ENCODE measurements around the gene TPPP.

DNA sequence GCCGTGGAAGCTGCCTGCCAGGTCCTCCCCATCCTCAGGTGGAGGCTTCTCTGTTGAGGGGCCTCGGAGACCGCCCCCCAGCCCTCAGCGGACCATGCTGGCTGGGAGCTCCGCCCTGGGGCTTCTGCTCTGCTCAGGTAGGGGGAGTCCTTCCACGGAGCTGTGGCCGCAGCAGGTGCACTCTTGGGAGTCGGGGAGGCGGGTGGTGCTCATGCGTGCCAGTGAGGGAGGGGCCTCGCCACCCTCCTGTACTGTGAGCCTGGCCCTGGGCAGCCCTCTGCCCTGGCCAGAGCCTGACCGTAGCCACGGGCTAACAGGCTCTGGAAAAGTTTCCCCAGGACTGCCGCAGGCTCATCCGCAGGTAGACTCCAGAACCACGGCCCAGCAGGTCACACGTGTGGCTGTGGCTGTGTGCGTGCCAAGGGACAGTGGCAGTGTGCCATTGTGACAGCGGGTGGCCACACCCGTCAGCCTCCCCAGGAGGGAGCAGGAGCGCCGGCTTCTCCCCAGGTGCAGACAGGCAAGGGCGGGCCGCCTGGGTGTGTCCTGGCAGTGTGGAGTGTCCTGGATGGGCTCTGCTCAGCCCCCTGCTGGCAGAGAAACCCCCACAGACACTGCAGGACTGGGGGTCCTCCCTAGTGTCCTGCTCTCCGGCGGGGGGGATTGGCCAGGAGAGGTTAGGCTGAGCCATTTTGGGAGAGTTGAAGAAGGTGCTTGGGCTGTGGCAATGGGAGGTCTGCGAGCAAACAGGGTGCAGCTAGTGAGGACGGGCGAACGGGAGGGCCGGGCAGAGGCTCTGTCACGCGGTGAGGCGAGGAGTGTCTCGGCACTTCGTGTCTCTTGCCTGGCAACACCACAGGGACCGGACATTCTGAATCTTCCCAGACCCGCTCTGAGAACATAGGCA, 29.5 kb downstream of the TPPP start:
- no peak for TF ChIP-seq GATA3 (IDR thresholded peaks at IDR 0.05; ENCODE audit: low read depth, low read length)
- TF ChIP-seq GATA2 (IDR thresholded peaks at IDR 0.05; ENCODE audit: low read depth, low read length), result no peak
